GM13976 (cell line): ENCODE measurements around the gene NTRK2.

ENCODE experiments used
- DNase-seq: peaks from one replicate; pipeline ENCODE4 v3.0.0; 2012; ENCODE audit warnings: low spot score
- in situ Hi-C: fragments of 300-500 bp; cut with MboI; formaldehyde crosslinking; loops from one replicate; pipeline ENCODE4 v1.12.0; 2022; ENCODE audit warnings: low sequenced_read_pairs, mixed read lengths, inconsistent platforms; ENCODE audit not compliant: unreplicated experiment
- TF ChIP-seq, protein P1 (sequence below): IDR thresholded peaks from 2 replicates; pipeline ENCODE4 v1.5.1; 2012; ENCODE audit warnings: borderline replicate concordance, mild to moderate bottlenecking; ENCODE audit not compliant: insufficient read depth; ENCODE audit errors: extremely low read depth, missing control alignments, control extremely low read depth

NTRK2 gene

DNA sequence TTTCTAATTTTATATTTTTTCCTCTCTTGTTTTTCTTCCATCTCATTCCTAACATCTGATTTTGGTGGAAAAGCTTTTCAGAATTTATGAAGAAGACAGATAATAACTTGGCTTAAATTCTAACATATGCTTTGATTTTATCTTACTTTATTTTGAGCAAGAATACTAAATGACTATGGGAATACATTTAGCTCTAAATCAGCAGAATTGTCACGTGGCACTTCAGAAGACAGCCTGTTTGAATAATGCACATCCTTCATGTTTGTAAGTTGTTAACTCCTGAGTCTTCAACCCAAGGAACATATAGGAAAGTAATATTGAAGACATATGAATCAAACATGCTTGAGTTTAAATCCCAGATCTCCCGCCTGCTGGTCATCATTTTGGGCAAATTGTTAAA, 90.3 kb downstream of the NTRK2 start:
- DNase-seq: no peak
- in situ Hi-C loops: no loop called here
- TF ChIP-seq, protein P1, sequence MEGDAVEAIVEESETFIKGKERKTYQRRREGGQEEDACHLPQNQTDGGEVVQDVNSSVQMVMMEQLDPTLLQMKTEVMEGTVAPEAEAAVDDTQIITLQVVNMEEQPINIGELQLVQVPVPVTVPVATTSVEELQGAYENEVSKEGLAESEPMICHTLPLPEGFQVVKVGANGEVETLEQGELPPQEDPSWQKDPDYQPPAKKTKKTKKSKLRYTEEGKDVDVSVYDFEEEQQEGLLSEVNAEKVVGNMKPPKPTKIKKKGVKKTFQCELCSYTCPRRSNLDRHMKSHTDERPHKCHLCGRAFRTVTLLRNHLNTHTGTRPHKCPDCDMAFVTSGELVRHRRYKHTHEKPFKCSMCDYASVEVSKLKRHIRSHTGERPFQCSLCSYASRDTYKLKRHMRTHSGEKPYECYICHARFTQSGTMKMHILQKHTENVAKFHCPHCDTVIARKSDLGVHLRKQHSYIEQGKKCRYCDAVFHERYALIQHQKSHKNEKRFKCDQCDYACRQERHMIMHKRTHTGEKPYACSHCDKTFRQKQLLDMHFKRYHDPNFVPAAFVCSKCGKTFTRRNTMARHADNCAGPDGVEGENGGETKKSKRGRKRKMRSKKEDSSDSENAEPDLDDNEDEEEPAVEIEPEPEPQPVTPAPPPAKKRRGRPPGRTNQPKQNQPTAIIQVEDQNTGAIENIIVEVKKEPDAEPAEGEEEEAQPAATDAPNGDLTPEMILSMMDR: no peak

DNA sequence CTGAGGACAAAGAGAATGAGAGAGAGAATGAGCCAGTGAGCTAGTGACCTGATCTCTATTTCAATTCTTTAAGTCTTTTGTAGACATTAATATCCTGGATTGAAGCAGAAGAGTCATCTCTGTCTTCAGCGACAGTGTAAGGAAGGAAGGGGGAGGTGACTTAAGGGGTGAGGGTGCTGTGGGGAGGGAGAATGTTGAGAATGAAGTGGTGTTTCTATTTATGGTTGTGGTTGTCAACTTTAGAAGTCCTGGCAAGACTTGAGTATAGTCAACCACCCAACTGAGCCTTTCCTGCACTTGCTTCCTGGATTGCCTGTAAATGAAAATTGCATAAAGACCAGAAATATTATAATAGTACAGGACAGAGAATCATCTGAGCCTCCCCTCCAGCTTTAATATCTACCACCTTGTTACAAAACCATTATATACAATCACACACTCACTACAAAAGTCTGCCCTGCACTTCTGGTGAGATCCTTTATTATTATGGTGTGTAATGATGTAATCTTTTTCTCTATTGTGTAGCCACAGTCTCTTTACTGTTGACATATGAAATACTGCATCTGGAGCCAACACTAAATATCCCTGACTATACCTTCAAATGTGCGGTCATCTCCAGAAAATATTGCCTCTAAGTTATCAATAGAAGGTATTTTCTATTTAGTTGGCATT, 91.7 kb downstream of the NTRK2 start:
- in situ Hi-C loops: no loop called here
- no peak for DNase-seq
- TF ChIP-seq, protein P1: no peak

- DNase-seq: no peak
- TF ChIP-seq, protein P1: no peak
- in situ Hi-C loops: no loop called here
Measured at GRCh38 chr9:84772511-84772910, 103.0 kb downstream of the NTRK2 start.

GRCh38 chr9:84773022-84773421, 103.5 kb downstream of the NTRK2 start:
- in situ Hi-C loops: no loop called here
- TF ChIP-seq, protein P1: no peak
- DNase-seq: no peak

DNA sequence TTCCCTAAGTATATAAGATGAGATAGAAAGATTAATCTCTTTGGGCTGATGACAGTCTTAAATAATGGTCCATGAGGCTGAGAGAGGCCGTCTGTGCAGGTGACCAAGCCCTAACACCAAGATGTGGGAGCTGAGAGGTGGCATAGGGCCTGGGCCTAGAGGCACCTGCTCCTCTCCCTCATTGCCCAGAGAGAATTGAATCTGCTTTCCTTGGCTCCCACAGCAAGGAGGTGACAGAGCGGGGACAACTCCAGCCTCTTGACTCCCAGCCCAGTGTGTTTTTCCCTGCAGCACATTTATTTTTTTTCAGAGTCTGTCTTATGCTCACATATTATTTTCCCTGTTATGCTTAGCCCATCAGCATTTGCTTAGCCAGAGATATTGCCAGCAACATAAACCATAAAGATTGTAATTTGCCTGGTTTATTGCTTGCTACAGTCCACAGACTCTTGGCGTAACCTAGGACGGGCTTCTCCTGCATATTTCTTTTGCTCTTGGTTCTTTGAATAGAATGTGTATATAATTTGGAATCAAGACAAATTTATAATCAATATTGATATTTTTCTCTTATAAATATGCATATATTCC, 105.6 kb downstream of the NTRK2 start:
- in situ Hi-C loops: loop anchor here (25.0 kb wide), 1 partner anchor 363 kb away; no protein-coding TSS in a partner anchor
- DNase-seq: no peak
- TF ChIP-seq, protein P1: no peak

DNA sequence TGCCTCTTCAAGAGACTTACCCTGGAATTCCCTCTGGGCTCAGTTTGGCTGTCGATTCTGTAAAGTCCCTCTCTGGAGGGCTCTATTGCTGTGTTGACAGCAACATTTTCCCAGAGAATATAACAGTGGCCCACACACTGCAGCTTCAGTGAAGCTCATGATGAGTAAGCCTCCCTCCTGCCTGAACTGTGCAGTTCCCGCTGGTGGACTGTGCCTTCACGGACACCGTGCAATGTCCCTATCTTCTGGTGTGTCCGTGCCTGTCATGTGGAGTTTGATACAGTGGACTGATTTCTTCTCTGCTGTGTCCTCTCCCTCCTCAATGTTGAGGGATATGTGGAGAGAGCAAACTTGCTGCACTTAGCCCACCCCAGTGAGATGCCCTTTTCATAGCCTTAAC, 109.0 kb downstream of the NTRK2 start:
- in situ Hi-C loops: loop anchor here (25.0 kb wide), 1 partner anchor 366 kb away; no protein-coding TSS in a partner anchor
- TF ChIP-seq, protein P1: no peak
- DNase-seq: no peak

- in situ Hi-C loops: loop anchor here (5.0 to 25.0 kb wide), 2 partner anchors 83 to 368 kb away; no protein-coding TSS in a partner anchor
- TF ChIP-seq, protein P1: no peak
- no peak for DNase-seq
Measured at GRCh38 chr9:84779883-84780282, 110.4 kb downstream of the NTRK2 start.
